COLO668 (cell line): ENCODE data around the gene RNU6-7.

Source experiments
- DNase-seq: peaks from one replicate; lab custom pipeline; 2025; ENCODE audit not compliant: unreplicated experiment; lab: John Stamatoyannopoulos, UW

Gene RNU6-7

GRCh38 chr14:32201816-32202490, at the start of gene RNU6-7:
TSS of gene RNU6-7 (plus strand) at chr14:32202045.
- peak; percentile 66 for DNase-seq

GRCh38 chr14:32166029-32166428, 35.8 kb upstream of the RNU6-7 start:
- DNase-seq, result no peak

- no peak for DNase-seq
These were observed 34.9 kb upstream of the RNU6-7 start for GRCh38 chr14:32166924-32167323.

DNA sequence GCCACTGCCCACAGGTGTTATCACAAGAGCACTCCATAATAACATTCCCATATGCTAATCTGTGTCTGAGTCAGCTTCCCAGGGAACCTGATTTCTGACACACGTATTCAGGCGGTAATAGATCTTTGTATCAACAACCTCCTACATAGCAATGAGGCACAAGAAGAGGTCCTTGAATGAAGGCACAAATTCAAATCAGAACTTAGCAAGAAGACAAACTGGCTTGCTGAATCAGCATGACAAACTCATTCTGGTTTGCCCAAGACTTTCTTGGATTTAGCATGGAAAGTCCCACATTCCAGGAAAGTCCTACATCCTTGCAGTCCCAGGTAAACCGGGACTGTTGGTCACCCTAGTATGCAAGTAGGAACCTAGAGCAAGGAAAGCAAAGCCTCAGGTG, 33.9 kb upstream of the RNU6-7 start:
- DNase-seq, result no peak

DNA sequence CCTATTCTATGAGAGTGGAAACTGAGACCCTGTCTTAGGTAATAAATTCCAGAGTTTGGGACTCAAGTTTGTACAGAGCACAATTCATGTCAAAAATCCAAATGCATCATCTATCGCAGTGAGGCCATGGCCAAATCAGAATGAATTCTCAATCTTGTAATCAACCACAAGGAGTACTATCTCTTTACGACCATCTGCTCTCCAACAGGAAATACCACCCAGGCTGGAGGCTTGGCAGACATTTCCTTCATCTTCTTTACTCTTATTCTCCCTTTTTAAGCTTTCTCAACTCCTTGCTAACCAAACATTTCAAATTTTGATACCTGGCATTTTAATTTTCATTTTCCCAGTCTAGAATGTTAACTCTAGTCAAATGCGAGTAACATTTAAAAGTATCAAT, 32.7 kb upstream of the RNU6-7 start:
- DNase-seq, result no peak

DNA sequence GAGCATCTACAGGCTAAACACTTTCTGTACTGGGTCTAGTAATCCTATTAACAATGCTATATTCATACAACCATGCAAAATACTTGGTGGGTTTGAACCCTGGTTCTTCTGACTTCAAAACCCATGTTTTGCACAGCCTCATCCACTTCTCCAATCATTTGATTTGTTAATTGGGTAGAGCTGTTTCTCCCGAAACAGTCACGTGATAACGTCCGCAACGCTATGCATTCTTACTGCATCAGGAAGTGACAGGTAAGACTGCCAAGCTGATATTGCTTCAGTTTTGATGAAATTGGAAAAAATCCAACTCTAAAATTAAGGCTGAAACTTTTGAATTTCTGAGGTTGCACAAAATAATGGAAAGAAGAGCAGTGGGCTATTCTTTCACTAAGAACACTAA, 30.4 kb upstream of the RNU6-7 start:
- no peak for DNase-seq

DNA sequence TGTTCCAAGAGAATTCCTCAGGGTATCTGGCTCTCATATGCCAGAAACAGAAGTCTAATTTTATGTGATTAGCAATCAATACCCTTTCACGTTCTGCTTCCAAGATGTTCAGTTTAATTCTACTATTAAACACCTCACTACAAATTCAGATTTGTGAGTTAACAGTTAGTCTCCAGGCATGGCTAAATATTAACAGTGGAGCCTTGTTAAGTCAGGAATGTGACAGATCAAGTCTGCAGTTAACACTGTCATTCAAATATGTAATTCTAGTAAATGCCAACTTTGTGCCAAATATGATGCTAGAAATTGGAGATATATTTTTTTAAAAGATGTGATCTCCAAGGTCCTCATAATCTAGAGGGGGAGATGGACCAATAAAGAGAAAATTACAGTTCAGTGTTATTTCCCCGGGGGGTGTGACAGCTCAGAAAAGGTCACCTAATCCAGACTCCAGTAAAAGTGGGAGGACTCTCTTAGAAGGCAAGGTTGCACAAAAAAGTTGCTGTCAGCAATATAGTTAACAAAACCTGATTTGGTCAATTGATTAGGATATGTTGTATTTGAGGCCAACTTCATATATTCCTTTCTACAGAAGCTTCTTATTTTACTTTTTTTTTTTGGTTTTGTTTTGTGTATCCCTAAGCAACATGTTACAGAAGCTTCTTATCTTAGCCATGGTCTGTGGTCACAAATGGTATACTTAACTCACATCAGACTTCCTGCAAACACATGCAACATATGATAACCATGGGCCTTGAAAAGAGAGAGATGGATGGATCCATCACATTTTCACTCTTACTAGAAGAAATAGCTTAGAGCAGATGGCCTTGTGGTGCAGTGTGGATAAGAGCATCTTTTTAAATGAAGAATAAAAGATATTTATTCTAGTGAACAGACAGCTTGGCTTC, 18.4 kb upstream of the RNU6-7 start:
- DNase-seq, result no peak

GRCh38 chr14:32185097-32185496, 16.7 kb upstream of the RNU6-7 start:
- no peak for DNase-seq

GRCh38 chr14:32186248-32186647, 15.6 kb upstream of the RNU6-7 start:
- DNase-seq, result no peak

- DNase-seq, result no peak
These were observed 12.0 kb upstream of the RNU6-7 start for GRCh38 chr14:32189811-32190210.

DNA sequence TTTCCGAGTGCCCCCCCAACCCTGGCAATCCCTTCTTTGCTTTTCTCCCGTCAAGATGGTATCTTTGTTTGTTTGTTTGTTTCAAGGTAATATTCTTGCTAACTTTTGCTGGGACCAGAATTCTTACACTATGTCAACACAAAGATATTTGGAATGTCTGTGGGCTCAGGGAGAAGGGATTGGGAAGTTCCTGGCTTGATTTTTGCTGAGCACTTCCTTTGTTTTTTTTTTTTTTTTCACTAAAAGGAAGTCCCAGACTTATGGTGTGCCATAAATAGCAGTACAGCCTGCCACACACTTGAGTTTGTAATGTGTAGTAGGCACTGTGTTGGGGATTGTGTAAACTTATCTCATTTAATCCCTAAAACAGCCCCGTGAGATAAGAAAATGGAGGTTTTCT, 11.2 kb upstream of the RNU6-7 start:
- no peak for DNase-seq

DNA sequence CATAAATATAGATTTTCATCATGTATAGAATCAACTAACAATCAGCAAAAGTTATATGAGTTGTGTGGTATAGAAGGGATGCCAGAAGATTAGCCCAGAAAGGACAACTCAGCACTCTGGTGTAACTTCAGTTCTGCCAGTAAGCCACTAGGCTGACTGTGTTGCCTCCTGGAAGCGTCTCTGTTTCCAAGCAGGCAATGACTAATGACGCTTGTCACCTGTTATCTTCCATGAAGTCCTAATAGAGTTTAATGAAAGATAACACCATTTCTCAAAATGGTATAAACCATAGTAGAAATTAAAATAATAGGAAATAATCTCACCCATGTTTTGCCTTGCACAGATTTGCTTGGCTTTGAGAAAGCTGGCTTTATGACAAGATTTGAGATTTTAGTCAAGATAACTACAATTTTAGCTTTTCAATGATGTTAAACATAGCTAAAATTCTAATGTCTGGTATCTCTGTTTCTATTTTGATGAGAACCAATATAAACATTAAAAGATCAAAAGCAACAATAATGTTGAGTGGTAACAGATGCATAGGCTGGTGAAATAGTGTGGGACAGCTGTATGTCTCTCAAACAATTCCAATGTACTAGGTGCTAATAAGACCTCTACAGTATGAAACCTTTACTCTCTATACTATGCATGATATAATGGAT, 9.0 kb upstream of the RNU6-7 start:
- DNase-seq, result no peak

DNA sequence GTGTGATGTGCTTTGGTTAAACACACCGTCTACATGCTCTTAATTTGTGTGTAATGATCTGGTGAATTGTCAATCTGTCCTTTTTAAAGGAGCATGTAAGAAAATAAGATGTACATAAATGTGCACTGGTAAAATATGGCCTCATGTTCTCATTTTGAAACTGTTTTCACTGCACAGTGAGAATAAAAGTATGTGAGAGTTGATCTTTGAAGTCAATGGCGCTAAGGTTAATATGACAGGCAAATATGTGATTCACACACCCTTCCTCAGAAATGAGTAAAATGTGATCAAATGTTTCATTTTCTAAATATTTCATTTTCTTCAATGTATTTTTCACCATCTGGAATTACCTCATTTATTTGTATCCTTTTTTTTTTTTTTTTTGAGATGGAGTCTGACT, 8.3 kb upstream of the RNU6-7 start:
- no peak for DNase-seq

GRCh38 chr14:32195636-32196035, 6.2 kb upstream of the RNU6-7 start:
- DNase-seq, result no peak

DNA sequence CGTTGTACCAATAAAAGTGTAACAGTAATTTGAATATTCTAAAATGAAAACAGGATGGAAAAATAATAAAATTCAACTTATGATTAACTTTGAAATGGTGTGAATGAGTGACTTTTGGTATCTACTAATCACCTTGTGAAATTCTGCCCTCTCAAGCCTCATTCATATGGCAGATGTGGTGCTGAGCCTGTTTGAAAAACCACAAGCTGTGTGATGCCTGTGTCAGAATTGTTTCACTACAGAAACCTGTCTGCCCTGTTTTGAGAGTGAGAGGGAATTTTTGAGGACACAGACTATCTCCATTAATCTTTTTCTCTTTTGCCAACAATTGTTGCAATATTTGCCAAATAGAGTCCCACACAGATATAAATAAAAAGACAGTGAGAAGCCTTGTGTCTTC, 3.9 kb upstream of the RNU6-7 start:
- DNase-seq, result no peak

GRCh38 chr14:32200368-32201192, 1.3 kb upstream of the RNU6-7 start:
- DNase-seq, result no peak

DNA sequence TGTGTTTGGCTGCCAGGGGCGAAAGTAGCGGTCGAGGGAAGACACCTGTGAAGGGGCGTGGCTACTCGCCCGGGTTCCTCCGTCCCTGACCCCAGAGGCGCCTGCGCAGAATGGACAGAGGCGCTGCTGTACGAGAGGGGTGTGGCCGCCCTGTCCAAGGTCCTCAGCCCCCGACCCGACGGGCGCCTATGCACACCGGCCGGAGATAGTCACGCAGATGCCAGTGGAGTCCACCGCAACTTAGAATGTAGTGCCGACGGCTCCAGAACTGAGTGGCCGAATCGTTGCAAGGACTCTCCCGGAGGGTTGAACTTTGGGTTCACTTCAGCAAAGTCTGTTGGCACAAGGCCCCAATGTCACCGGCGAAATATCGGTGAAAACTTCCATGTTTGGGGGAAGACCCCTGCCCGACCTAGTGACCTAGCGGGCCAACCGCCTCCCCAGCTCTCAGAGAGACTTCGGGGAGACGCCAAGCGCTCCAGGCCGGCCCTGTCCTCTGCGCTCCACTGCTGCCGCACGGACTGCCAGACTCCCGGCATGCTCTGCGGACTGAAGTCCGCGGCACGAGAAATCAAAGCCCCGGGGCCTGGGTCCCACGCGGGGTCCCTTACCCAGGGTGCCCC, 541 bp upstream of the RNU6-7 start:
- DNase-seq, result peak; percentile 98

DNA sequence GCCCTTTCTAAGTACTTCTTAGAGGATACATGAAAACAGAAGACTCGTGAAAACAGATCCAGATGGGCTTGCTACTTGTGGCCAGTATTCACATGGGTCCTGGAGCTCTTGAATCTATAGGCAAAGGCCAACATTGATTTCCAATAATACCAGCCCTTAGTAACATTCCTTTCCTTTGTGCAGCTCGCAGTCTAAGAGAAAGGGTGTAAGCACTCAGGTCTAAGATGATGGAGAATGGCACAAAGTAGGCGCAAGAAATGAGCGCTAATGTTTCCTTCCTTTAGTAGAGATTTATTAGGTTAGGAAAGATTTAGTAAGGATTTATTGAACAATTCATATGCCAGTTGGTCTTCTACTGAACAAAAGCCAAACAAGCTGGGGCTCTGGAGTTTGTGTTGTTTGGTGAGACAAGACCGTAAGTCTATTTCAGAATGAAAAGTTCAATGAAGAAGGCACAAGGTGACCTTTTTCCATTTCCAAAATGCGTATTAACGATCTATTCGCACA, 699 bp downstream of the RNU6-7 start:
- peak; percentile 39 for DNase-seq

GRCh38 chr14:32202998-32203882, 1.4 kb downstream of the RNU6-7 start, which contains the start of gene RNU6-8:
TSS of gene RNU6-8 (minus strand) at chr14:32203269.
- peak; percentile 96 for DNase-seq
